HG02678 (cell line): ENCODE data around the gene MARK4.

Experiments
- ATAC-seq: cut with Tn5 transposase; IDR thresholded peaks from one replicate; pipeline ENCODE4 v1.9.1; 2021; ENCODE audit warnings: mild to moderate bottlenecking, moderate library complexity; ENCODE audit not compliant: unreplicated experiment

Gene MARK4

GRCh38 chr19:45271098-45271734 lies 20.1 kb downstream of the MARK4 start:
- no peak for ATAC-seq

GRCh38 chr19:45271735-45272108 lies 20.7 kb downstream of the MARK4 start:
- no peak for ATAC-seq

GRCh38 chr19:45273521-45273855 lies 22.4 kb downstream of the MARK4 start:
- no peak for ATAC-seq

- no peak for ATAC-seq
Observed at GRCh38 chr19:45275370-45275971, 24.4 kb downstream of the MARK4 start.

GRCh38 chr19:45276284-45276687 lies 25.2 kb downstream of the MARK4 start:
- ATAC-seq = no peak

- ATAC-seq = no peak
Observed at GRCh38 chr19:45278087-45278486, 27.0 kb downstream of the MARK4 start.

GRCh38 chr19:45279587-45280192 lies 28.6 kb downstream of the MARK4 start:
- no peak for ATAC-seq

- ATAC-seq = no peak
Observed at GRCh38 chr19:45280471-45280961, 29.4 kb downstream of the MARK4 start.

GRCh38 chr19:45283443-45284033 lies 32.5 kb downstream of the MARK4 start:
- ATAC-seq = no peak

- no peak for ATAC-seq
Observed at GRCh38 chr19:45290381-45290931, 39.4 kb downstream of the MARK4 start.

GRCh38 chr19:45291834-45292233 lies 40.8 kb downstream of the MARK4 start:
- ATAC-seq = no peak

- ATAC-seq = no peak
Observed at GRCh38 chr19:45293682-45294081, 42.6 kb downstream of the MARK4 start.

GRCh38 chr19:45294291-45295029 lies 43.4 kb downstream of the MARK4 start:
- no peak for ATAC-seq

- no peak for ATAC-seq
Observed at GRCh38 chr19:45295873-45296272, 44.8 kb downstream of the MARK4 start.

- no peak for ATAC-seq
Observed at GRCh38 chr19:45296355-45296754, 45.3 kb downstream of the MARK4 start.

- ATAC-seq = no peak
Observed at GRCh38 chr19:45297674-45298073, 46.6 kb downstream of the MARK4 start.

GRCh38 chr19:45298264-45298663 lies 47.2 kb downstream of the MARK4 start:
- no peak for ATAC-seq

- no peak for ATAC-seq
Observed at GRCh38 chr19:45299719-45300118, 48.6 kb downstream of the MARK4 start.

GRCh38 chr19:45302416-45302815 lies 51.3 kb downstream of the MARK4 start:
- no peak for ATAC-seq

- no peak for ATAC-seq
Observed at GRCh38 chr19:45303269-45304060, 52.4 kb downstream of the MARK4 start.
